Measurements from ENCODE around the gene CDC42EP2.

Gene CDC42EP2, protein sequence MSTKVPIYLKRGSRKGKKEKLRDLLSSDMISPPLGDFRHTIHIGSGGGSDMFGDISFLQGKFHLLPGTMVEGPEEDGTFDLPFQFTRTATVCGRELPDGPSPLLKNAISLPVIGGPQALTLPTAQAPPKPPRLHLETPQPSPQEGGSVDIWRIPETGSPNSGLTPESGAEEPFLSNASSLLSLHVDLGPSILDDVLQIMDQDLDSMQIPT

DNA sequence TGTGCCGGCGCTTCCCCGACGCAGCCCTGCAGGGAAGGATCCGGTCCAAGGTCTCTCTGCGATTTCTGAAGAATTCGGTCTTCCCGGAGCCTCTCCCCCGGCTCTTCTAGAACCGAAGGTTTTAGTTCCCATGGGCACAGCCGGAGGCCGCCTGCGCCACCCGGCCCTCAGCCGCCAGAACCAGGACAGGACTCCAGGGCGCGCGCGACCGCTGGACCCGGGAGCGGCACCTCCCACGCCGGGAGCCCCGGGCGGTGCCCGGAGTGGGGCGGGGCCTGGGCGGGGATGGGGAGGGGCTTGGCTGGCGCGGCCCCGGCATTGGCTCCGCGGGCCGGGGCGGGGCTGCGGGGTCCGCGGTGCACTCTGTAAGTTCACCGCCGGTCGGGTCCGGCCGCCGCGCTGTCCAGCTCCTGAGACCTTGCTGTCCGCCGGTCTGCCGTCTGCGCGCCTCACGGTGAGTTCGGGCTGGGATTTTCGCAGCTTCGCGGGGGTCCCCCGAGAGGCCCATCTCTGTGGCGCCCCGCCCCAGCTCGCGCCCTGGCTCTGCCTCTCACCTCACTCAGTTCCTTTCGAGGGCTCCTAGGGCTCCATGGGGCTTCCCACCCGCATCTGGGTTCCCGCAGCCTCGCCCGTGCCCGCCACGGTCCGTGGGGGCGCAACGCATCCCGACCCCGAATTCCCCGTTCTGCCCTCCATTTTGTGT lies at the start of gene CDC42EP2:
CDC42EP2 (plus strand) TSS at position 366 of the 703 bp plus-strand sequence. CDS start 6,033 bp downstream, outside the sequence.
- peak; percentile 94 for DNase-seq (ENCODE audit: extremely low spot score)
- POLR2A ChIA-PET = interaction anchor here (0.6 to 2.8 kb wide), 3 partner anchors 40 to 290 kb away, joined by 3 to 10 read pairs (median 6); no protein-coding TSS in a partner anchor
- TF ChIP-seq, protein P1, sequence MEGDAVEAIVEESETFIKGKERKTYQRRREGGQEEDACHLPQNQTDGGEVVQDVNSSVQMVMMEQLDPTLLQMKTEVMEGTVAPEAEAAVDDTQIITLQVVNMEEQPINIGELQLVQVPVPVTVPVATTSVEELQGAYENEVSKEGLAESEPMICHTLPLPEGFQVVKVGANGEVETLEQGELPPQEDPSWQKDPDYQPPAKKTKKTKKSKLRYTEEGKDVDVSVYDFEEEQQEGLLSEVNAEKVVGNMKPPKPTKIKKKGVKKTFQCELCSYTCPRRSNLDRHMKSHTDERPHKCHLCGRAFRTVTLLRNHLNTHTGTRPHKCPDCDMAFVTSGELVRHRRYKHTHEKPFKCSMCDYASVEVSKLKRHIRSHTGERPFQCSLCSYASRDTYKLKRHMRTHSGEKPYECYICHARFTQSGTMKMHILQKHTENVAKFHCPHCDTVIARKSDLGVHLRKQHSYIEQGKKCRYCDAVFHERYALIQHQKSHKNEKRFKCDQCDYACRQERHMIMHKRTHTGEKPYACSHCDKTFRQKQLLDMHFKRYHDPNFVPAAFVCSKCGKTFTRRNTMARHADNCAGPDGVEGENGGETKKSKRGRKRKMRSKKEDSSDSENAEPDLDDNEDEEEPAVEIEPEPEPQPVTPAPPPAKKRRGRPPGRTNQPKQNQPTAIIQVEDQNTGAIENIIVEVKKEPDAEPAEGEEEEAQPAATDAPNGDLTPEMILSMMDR (IDR thresholded peaks at IDR 0.05; ENCODE audit: control extremely low read depth, extremely low read depth, low read depth, missing control alignments) = no peak
- CTCF ChIA-PET = interaction anchor here (0.7 to 22.1 kb wide), 39 partner anchors 14 to 488 kb away, joined by 3 to 686 read pairs (median 5); partner anchors contain the start of genes CAPN1, DPF2, POLA2 and TIGD3

DNA sequence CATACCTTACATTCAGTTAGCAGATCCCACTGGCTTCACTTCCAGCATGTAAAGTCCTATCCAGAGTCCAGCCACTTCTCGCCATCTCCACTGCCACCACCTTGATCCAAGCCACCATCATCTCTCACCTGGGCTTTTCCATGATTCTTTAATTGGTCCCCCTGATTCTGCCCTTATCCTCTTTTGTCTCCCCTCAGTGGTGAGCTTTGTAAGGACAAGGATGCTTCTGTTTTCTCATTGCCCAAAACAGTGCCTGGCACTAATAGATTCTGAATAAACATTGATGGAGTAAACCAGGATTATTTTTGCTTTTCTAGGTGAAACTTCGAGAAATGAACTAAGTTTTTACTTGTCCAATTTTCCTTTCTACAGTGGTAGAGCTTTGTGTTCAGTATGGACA lies 48.5 kb upstream of the CDC42EP2 start:
- ChIA-PET POLR2A (interaction anchor here (1.3 kb wide), 1 partner anchor 13 kb away, joined by 4 read pairs; no protein-coding TSS in a partner anchor), CTCF (interaction anchor here (1.2 to 6.7 kb wide), 7 partner anchors 9 to 64 kb away, joined by 3 to 54 read pairs (median 9); partner anchors contain the start of gene CDC42EP2)
- TF ChIP-seq, protein P1 (IDR thresholded peaks at IDR 0.05; ENCODE audit: control extremely low read depth, extremely low read depth, low read depth, missing control alignments) = no peak
- no peak for DNase-seq (ENCODE audit: extremely low spot score)

DNA sequence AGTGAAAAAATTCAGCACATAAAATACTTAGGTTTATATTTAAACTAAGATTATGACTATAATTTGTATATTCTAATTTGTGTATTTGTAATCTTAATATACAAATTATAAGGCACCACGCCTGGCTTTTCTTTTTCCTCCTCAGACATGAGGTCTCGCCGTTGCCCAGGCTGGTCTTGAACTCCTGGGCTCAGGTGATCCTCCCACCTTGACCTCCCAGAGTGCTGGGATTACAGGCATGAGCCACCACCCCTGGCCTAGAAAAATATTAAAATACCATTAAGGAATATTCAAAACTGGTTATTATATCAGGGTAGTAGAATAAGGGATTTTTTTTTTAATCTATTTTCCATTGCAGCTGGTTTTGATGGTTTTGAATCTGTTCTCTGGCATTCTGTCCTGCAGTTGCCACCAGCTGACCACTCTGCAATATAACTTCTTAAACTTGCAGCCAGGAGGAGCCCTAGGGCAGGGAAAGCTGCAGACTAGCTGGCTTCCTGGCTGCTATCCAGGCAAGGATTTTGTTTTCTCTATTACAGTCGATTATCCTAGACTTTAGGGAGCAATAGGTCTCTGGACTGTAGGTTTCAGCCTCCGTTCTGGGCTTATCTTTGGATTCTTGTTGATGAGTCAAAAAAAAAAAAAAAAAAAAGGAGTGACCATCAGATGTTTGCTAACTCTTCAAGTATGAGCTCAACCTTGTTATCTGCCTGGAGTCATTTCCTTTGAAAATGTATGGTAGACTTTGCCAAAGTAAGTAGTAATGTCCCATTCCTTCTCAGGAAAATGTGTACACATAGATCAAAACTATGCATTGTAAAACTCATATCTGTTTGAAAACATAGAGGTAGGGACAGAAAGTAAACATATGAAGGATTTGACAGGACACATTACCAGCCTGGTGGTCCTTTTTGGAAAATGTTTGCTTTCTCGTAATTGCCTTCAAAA lies 39.7 kb upstream of the CDC42EP2 start:
- ChIA-PET CTCF (interaction anchor here (0.7 to 39.5 kb wide), 23 partner anchors 11 to 265 kb away, joined by 3 to 686 read pairs (median 4); partner anchors contain the start of genes CDC42EP2, DPF2, POLA2 and SAC3D1), POLR2A (interaction anchor here (0.6 to 1.9 kb wide), 5 partner anchors 13 to 75 kb away, joined by 3 to 10 read pairs (median 4); partner anchors contain the start of genes CDC42EP2 and POLA2)
- peak; percentile 55 for DNase-seq (ENCODE audit: extremely low spot score)
- TF ChIP-seq, protein P1 (IDR thresholded peaks at IDR 0.05; ENCODE audit: control extremely low read depth, extremely low read depth, low read depth, missing control alignments) = peak; percentile 84

DNA sequence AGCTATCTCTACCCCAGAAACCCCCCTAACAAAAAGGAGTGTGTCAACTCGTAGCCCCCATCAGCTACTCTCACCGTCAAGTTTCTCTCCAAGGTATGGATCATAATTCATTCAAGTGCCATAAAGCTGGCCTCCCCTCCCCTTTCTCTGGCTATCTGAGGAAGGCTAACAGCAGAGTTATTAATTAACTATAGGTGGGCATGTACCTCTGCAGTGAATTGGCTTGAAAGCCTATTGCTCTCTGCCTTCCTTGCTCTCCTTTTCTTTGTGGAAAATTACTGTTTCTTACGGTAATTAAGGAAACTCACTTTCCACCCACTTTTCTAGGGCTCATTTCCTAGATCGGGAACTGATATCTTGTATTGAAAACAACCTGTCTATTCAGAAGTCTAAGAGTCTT lies 38.8 kb upstream of the CDC42EP2 start:
- no peak for DNase-seq (ENCODE audit: extremely low spot score)
- POLR2A ChIA-PET = interaction anchor here (0.6 to 1.9 kb wide), 4 partner anchors 14 to 57 kb away, joined by 3 to 10 read pairs (median 4); partner anchors contain the start of genes CDC42EP2 and POLA2
- CTCF ChIA-PET = interaction anchor here (0.9 to 39.5 kb wide), 13 partner anchors 11 to 237 kb away, joined by 3 to 686 read pairs (median 4); partner anchors contain the start of genes CDC42EP2, DPF2, POLA2 and SAC3D1
- TF ChIP-seq, protein P1 (IDR thresholded peaks at IDR 0.05; ENCODE audit: control extremely low read depth, extremely low read depth, low read depth, missing control alignments) = no peak

GRCh38 chr11:65277631-65278277 lies 36.9 kb upstream of the CDC42EP2 start:
- TF ChIP-seq, protein P1 (IDR thresholded peaks at IDR 0.05; ENCODE audit: control extremely low read depth, extremely low read depth, low read depth, missing control alignments) = no peak
- no peak for DNase-seq (ENCODE audit: extremely low spot score)
- ChIA-PET CTCF (interaction anchor here (1.0 to 39.5 kb wide), 8 partner anchors 9 to 96 kb away, joined by 3 to 686 read pairs (median 4); partner anchors contain the start of genes CAPN1, CDC42EP2 and DPF2), POLR2A (interaction anchor here (0.6 kb wide), 1 partner anchor 516 kb away, joined by 5 read pairs; no protein-coding TSS in a partner anchor)

All from GM10248 (cell line).